HG02798 (cell line): Measurements from ENCODE around the gene SPCS2.
A peak's percentile ranks its signal among the peaks of the same experiment; 100 is the strongest.

Experiments used
- ATAC-seq: cut with Tn5 transposase; IDR thresholded peaks from one replicate; pipeline ENCODE4 v1.9.1; 2021; ENCODE audit warnings: mild to moderate bottlenecking; ENCODE audit not compliant: unreplicated experiment, poor library complexity

The SPCS2 gene

DNA sequence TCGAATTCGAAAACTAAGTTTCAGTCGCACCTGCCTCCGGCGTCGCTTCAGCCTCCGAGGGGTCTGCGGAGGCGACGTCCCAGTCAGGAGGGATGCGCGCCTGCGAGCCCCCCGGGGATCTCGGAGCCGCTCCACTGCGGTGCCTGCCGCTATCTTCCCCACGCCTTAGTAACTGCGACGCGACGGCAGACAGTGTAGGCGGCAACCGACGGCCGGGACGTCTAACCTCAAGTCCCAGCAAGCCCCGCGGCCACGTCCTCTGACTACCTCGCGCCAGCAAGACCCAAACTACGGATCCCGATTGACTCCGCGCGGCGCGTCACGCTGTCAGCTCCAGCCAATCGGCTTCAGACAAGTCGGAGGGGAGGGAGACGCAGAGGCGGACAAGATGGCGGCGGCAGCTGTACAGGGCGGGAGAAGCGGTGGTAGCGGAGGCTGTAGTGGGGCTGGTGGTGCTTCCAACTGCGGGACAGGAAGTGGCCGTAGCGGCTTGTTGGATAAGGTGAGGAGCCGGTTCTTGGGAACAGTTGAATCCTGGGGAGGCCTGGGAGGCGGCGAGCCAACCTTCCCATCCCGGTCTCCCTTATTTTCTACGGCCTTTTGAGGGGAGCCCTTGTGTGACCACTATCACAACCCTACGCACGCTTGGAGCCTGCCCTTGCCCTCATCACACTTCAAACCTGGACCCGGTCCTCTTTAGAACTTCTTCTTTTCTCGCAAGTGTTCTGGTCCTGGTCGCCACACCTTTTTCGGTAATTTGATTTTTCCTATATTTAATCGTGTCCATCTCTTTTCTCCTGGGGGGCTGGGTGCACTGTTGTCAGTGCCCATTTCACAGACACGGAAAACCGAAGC, at the start of gene SPCS2, which contains the start of gene XRRA1:
SPCS2 (plus strand) TSS at position 369 of the 855 bp plus-strand sequence; CDS start at position 389, 20 bp downstream.
XRRA1 (minus strand) TSS at position 194 of the 855 bp plus-strand sequence. CDS start 8,213 bp downstream, outside the sequence.
- peak; percentile 95 for ATAC-seq

GRCh38 chr11:74902342-74902741, 46.7 kb upstream of the SPCS2 start:
- no peak for ATAC-seq

DNA sequence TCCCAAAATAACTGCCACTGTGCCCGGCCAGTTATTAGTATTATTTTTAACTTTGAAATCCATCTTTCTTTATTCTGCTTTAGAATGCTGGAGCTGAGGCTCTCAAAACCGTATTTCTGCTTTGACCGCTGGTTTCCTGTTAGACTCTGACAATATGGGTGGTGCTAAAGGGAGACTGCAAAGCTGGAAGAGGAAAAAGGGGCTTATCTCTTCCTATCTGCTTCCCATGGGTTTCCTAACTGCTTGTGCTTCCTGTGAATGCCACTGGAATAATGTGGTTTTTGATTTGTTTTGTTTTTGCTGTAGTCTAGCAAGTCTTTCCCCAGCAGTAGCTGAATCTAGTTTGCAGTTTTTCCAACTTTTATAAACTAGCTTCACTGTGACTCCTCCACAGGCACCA, 43.7 kb upstream of the SPCS2 start:
- no peak for ATAC-seq

DNA sequence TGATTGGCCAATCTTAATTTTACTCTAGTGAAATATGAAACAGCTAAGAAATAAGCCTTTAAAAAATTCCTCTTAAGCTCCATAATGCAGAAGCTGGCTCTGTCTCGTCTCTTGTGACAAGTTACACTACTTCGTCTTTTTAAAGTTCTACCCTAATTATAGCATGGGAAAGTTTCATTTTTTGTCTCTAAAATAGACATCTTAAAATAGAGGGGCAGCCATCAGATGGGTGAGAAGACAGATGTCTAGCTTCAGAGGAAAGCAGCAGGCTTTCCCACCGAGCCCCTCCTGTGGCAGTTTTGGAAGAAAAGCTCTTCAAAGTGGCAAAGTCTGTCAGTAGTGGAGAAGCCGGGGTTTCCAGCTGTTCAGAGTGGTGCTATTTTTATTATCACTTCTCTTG, 39.7 kb upstream of the SPCS2 start:
- ATAC-seq, result peak; percentile 51

GRCh38 chr11:74909812-74910211, 39.3 kb upstream of the SPCS2 start:
- ATAC-seq, result peak; percentile 31

DNA sequence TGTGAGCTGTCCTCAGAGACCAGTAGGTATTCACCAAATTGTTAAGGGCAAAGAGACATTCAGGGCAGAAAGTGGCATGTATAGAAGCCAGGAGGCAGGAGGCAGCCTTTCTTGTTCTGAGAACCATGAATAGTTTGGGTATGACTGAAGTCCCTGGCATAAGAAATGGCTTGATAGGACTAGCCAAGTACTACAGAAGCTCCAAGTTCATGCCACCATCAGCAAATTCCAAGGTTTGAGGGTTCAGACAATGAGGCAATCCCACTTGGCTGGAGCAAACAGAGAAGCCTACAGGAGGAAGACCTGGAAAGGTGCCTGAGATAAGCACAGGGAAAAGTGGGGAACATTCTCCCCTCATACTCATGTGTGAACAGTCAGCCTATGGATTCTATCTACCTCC, 25.9 kb upstream of the SPCS2 start:
- no peak for ATAC-seq

GRCh38 chr11:74925281-74925680, 23.8 kb upstream of the SPCS2 start:
- ATAC-seq, result no peak

GRCh38 chr11:74926304-74927030, 22.6 kb upstream of the SPCS2 start:
- ATAC-seq, result no peak

- no peak for ATAC-seq
Observed at GRCh38 chr11:74927496-74927895, 21.6 kb upstream of the SPCS2 start.

GRCh38 chr11:74929431-74930363, 19.4 kb upstream of the SPCS2 start:
- peak; percentile 67 for ATAC-seq

GRCh38 chr11:74932169-74932568, 16.9 kb upstream of the SPCS2 start:
- ATAC-seq, result no peak

GRCh38 chr11:74932797-74933196, 16.3 kb upstream of the SPCS2 start:
- no peak for ATAC-seq

DNA sequence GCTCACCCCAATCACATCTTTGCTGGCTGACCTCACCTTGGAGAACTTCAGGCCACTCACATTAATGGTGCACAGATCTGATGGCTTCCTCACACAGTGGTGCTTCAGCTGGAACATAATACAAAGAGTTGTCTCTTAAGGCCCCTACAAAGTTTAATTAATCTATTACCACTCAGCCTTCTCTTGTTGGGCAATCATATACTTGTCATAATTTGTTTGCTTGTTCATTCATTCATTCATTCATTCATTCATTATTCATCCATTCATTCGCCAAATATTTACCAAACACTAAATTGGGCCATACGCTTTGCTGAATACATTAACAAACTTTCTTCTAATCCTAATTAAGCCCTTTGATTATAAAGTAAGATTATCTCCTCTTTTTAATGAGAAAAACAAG, 15.3 kb upstream of the SPCS2 start:
- ATAC-seq, result no peak

GRCh38 chr11:74935285-74935684, 13.8 kb upstream of the SPCS2 start:
- no peak for ATAC-seq

DNA sequence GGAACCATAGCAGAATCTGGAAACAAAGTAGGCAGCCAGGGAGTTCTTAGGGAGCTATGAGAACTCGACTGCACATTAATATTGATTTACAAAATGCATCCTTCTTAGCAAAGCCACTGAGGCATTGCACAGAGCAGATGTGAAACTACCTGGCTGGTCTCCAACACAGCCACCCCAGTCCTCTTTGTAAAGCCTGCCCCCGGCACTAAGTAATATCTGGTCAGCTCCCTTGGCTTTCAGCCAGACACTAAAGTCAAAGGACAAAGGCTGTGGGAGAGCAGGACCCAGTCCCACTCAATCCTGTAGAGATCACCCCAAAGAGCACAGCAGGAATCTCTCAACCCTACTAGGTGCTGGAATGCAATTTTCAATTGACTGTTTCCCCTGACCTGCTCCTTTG, 13.0 kb upstream of the SPCS2 start:
- no peak for ATAC-seq

DNA sequence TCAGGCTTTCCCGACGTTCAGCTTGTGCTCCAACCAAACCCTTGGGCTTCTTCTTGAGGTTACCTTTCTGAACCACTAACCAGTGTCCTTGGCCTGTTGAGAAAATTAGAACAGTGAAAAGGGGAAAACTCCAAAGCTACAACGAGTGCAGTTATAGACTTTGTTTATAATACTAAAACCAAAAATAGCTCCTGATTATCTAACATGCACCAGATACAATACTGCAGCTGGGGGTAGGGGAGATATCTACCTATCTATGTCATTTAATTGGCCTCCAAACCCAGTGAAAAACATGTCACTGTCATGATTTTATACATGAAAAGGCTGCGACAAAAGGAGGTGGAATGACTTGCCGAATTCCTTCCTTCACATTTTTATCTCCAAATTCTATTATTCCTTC, 12.1 kb upstream of the SPCS2 start:
- ATAC-seq, result no peak

GRCh38 chr11:74937696-74938475, 11.2 kb upstream of the SPCS2 start:
- ATAC-seq, result no peak

GRCh38 chr11:74941492-74941891, 7.6 kb upstream of the SPCS2 start:
- no peak for ATAC-seq

- no peak for ATAC-seq
Observed at GRCh38 chr11:74942073-74942759, 6.8 kb upstream of the SPCS2 start.
